ENCODE measurements around the gene DMRTA2.

- TF ChIP-seq CTCF (IDR thresholded peaks at IDR 0.05; ENCODE audit: low read length) (no peak), EZH2 (IDR thresholded peaks at IDR 0.05; ENCODE audit: borderline replicate concordance, low read length) (no peak)
These were observed 17.9 kb upstream of the DMRTA2 start for GRCh38 chr1:50441183-50441582.
